Stimulated activated CD8-positive, alpha-beta memory T cell treated with anti-CD3 and anti-CD28 coated beads, Interleukin-4, amount 100 ng/mL, for 24 hours (primary cell): ENCODE results near the gene TBX6.
"Not testable (repeated sequence)": the region's sequence is repeated elsewhere in the genome, so short reads cannot be mapped to it uniquely, and the experiment has no call there.

Experiments
- DNase-seq: peaks from one replicate; pipeline ENCODE4 v3.0.0-alpha.2; 2020; ENCODE audit warnings: low read depth

The TBX6 gene

GRCh38 chr16:30091474-30092372, at the start of gene TBX6:
Gene TBX6, minus strand, starts transcription at chr16:30091924. Its CDS starts 731 bp downstream, at chr16:30091193.
- DNase-seq = peak; percentile 91

- DNase-seq = no peak
Measured at GRCh38 chr16:30139583-30140481, 48.1 kb upstream of the TBX6 start.

- no peak for DNase-seq
Measured at GRCh38 chr16:30137897-30138296, 46.2 kb upstream of the TBX6 start.

GRCh38 chr16:30136971-30137605, 45.4 kb upstream of the TBX6 start:
- DNase-seq = no peak

DNA sequence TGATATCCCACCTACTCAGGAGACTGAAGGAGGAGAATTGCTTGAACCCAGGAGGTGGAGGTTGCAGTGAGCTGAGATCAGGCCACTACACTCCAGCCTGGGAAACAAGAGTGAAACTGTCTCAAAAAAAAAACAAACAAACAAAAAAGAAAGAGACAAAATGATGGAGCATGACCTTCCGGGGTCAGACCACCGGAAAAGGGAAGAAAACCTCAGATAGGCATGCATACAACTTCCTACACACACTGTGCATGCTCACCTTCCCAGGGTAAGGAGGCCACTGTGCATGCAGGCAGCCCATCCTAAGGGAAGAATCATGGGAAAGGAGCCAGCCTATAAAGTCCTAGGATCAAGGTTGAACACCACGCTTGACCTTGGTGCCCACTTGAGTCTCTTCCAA, 40.9 kb upstream of the TBX6 start:
- no peak for DNase-seq

- no peak for DNase-seq
Measured at GRCh38 chr16:30131869-30132475, 40.2 kb upstream of the TBX6 start.

DNA sequence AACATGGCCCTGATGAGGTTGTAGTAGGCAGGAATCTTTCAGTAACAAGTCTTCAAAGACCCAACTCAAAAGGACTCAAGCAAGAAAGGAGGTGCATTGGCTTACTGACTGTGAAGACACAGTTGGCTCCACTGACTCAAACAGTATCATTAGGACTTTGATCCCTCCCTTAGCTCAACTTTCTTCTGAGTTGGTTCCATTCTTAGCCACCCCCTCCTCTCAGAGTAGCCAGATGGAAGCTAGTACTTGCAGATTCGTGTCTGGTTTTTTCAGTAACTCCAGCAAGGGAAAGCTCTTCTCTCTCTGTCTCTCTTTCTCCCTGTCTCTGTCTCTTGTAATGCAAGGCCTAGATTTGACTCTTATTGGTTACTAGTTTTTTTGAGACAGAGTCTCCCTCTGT, 36.3 kb upstream of the TBX6 start:
- DNase-seq = no peak

DNA sequence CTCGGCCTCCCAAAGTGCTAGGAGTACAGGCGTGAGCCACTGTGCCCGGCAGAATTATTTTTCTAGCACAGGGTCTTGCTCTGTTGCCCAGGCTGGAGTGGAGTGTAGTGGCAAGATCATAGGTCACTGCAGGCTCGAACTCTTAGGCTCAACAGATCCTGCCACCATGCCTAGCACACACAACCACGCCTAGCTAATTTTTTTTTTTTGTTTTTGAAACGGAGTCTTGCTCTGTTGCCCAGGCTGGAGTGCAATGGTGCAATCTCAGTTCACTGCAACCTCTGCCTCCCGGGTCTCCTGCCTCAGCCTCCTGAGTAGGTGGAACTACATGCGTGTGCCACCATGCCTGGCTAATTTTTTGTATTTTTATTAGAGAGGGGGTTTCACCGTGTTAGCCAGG, 34.0 kb upstream of the TBX6 start:
- DNase-seq = not testable (repeated sequence)

GRCh38 chr16:30124985-30125379, 33.3 kb upstream of the TBX6 start:
- DNase-seq = no peak

- DNase-seq = no peak
Measured at GRCh38 chr16:30122604-30123160, 31.0 kb upstream of the TBX6 start.

DNA sequence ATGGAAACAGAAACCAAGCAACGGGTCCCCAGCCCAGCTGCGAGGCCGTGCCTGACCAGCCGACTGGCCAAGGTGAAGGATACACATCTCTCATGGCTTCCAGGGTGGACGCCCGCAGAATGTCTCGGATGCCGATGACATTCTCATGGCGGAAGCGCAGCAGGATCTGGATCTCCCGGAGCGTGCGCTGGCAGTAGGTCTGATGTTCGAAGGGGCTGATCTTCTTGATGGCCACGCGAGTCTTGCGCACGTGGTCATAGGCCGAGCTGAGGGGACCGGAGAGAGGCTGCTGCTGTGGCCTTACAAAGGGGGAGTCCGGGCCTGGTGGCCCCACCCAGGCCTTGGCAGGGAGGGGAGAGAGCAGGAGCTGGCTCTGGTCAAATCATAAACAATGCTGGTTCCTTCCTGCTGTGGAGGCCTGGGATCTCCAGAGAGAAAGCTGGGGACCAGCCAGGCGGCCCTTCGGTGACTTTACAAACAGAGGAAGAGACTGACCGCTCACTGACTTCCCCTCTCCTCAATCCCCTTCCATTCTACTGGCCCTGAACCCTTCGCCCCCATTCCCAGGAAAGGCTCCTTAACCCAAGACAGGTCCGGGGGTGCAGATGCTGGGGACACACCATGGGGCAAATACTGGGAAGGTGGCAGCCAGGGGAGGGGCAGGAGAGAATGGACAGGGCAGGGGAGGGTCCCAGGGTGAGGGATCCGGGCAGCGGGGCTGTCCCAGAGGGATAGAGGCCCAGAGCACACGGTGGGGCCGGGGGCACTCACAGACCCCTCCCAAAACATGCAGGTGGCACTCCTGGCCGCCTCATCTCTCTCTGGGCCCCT, 30.2 kb upstream of the TBX6 start:
- no peak for DNase-seq

DNA sequence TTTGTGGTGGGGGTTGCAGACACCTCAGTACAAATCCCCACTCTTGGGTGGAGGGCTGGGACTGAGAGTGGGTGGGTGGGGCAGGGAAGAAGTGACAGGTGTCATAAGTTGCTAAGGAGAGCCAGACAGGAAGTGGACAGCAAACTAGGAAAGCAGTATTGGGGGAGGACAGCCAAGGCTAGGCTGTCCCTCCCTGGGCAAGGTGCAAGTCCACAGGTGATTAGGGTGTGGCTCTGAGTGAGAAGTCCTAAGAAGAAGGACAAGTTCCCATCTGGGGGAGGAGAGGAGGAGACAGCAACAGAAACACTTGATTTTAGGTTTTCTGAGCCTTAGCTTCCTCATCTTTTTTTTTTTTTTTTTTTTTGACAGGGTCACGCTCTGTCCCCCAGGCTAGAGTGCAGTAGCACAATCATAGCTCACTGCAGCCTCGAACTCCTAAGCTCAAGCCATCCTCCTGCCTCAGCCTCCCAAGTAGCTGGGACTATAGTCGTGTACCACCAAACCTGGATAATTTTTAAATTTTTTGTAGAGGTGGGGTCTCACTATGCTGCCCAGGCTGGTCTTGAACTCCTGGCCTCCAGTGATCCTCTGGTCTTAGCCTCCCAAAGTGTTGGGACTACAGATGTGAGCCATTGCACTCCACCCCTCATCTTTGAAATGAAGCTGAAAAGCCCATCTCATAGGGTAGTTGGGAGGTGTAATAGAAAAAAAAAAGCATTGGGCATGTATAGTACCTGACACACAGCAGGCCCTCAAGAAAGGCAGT, 28.8 kb upstream of the TBX6 start:
- no peak for DNase-seq

- no peak for DNase-seq
Measured at GRCh38 chr16:30119428-30119827, 27.7 kb upstream of the TBX6 start.

DNA sequence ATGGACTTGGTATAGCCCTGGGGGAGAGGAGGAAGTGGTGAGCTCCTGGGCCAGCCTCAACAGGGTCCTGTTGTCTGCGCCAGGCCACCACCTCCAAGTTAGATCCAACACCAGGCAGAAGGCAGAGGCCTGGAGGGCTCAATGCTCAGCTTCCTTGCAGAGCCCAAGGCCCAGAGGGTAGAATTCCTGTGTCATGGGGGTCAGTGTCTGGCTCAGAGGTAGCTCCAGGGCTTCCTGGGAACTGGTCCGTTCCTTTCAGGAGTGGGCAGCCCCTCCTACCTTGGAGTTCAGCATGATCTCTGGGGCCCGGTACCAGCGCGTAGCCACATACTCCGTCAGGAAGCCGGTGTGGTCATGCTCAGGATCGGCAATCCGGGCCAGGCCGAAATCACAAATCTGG, 26.0 kb upstream of the TBX6 start:
- no peak for DNase-seq

DNA sequence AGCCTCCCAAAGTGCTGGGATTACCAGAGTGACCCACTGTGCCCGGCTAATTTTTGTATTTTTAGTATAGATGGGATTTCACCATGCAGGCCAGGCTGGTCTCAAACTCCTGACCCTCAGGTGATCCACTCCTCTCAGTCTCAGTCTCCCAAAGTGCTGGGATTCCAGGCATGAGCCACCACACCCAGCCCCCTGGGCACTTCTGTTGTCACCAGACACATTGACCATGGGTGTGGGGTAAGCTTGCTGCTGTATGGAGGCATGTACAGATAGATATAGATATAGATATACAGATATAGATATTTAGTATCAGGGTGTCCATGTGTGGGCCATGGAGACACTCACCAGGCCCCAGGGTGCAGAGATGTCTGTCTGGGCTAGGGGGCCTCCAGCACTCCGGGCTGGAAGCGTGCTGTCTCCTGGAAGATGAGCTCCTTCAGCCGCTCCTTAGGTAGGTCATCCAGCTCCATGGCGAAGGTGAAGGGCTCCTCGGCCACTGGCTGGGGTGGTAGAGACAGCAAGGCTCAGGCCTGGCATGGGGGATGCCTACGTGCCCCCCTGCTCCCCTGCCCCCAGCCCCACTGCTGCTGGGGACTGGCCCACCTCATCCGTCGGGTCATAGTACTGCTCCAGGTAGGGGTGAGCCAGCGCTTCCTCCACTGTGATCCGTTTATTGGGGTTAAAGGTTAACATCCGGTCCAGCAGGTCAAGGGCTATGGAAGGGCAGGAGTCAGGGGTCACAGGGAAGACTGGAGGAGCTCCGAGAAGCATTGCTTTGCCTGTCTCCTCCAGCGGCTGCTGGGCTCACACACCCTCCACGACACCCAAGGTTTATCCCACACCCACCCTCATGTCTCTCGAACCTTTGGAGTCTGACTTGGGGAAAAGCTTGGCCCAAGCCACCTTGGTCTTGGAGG, 24.8 kb upstream of the TBX6 start:
- no peak for DNase-seq

- DNase-seq = no peak
Measured at GRCh38 chr16:30115238-30115637, 23.5 kb upstream of the TBX6 start.

- not testable (repeated sequence) for DNase-seq
Measured at GRCh38 chr16:30114833-30115232, 23.1 kb upstream of the TBX6 start.

DNA sequence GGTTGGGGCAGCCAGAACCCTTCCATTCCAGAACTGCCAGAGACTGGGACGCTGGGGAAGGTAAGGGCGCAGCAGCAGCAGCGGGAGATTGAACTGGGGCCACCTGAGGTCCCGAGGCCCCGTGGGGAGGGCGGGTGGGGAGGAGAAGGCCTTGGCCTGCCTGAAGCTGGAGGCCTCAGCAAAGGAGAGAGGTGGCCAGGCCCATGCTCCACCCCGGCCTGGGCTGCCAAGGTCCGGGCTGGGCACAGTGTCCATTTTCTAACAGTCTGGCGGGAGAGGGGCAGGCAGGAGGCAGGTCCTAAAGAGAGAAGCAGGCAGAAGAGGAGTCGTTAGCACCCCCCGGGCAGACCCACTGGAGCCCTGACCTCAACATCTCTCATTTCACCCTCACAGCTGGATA, 22.7 kb upstream of the TBX6 start:
- no peak for DNase-seq
